CD4-positive, alpha-beta T cell treated with Interleukin-10 for 1 hour (primary cell): ENCODE data around the gene CNTFR.

Experiments
- DNase-seq: peaks from one replicate; pipeline ENCODE4 v3.0.0-alpha.2; 2020

Gene CNTFR

DNA sequence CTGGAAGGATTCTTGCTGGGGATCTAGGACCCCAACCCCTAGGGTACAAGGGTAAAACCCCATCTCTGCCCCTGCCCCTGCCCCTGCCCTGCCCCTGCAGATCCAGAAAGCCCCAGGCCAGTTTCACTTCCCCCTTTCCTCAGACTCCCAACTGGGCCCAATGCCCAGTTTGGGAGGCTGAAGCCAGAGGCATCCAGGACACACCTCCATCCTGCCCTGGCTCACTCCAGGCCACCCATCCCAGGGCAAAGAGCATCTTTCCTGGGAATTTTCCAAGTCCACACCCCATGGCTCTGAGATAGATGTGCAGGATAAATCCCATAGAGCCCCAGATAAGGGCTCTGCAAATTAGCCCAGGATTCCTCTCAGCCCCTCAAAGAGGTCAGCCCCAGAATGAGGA is 17.4 kb downstream of the CNTFR start:
- DNase-seq, result no peak

DNA sequence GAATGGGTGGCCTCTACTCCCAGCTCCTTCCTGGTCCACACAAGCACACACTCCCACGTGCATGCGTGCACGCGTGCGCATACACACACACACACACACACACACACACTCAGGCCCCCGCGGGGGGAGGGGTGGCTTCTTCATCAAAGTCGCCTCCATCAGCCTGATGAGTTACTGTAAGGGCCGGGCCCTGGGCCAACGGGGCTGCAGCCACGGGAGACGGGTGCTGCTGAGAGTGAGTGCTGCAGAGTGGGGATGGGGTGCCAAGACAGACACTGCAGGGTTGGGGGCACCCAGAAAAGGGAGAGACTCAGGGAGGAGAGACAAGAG is 18.1 kb downstream of the CNTFR start:
- DNase-seq, result no peak

- DNase-seq, result no peak
These were observed 18.6 kb downstream of the CNTFR start for GRCh38 chr9:34570809-34571480.

DNA sequence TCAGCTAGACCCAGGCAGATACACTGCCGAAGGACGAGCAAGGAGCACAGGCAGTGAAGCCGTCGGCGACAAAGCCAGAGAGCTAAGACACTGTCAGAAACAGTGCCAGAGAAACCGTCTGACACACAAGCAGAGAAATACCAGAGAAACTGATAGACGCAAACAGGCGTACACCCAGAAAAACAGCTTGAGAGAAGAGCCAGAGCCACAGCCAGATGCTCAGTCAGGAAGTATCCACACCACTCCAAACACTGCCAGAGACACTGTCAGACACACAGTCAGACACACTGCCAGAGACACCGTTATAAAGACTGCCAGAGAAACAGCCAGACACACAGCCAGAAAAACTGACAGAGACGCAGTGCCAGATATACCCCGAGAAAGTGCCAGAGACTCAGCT is 19.1 kb downstream of the CNTFR start:
- no peak for DNase-seq

DNA sequence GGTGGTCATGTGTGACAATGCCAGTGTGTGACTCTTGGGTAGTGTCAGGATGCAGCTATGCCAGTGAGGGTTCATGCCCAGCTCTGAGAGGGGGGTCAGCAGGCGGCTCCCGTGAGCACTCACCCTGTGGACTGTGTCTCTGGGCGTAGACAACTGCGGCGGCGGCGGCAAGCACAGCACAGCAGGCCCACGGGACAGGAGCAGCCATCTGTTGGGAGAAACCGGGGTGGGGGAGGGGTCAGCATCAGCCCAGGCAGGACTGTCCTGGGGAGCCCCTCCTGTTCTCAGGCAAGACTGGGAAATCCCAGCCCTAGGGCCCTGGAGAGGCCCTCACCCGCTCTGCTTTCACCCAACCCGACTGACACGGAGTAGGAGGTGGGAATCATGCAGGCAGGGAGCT is 20.8 kb downstream of the CNTFR start:
- DNase-seq, result no peak

DNA sequence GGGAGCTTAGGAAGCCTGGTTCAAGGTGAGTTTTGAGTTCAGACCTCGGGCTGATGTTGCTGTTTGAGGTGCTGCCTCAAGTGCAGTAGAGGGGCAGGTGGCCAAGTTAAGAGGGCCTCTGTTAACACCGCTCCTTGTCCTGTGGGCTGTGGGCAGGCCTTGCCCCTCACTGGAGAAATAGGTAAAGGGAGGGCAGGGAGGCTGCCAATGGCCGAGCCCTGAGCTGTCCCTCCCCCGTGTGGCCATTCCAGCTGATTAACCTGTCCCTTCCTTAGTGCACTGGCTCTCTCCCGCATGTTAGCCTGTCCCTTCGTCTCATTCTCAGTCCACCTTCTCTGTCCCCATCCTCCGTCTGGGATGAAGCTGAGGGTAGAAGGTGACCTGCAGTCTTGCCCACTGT is 21.4 kb downstream of the CNTFR start:
- no peak for DNase-seq

- no peak for DNase-seq
These were observed 22.6 kb downstream of the CNTFR start for GRCh38 chr9:34566972-34567371.

DNA sequence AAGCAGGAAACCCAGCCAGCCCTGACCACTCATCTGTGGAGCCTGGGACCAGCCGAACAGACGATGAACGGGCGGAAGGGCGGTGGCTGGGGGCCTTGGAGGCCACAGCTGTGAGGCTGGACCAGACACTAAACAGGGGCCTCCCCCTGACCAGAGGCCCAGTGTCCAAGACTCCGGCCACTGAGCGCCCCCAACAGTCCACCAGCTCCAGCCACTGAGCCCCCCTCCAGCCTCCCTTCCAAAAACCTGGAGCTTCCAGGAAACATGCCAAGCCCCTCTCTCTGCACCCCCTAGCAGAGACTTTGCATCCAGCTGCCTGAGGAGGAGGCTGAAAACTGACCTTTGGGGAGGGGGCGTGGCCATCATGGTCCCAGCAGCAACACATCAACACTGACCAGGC is 23.2 kb downstream of the CNTFR start:
- no peak for DNase-seq

GRCh38 chr9:34565856-34566255 is 23.7 kb downstream of the CNTFR start:
- no peak for DNase-seq

DNA sequence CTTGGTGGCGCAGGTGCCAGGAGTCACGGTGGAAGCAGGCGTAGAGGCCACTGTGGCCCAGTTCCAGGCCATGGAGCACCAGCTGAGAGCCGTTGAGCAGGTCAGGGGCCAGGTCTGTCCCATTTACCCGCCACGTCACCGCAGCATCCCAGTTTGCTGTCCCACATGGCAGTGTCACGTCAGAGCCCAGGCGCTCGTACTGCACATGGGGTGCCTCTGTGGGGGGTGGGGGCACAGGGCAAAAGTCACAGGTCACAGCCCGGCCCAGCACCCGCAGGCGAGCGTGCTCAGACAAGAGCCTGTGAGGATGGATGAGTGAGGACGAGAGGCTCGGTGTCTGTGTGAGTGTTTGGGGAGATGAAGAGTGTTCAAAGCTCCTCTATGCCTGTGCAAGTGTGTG is 24.9 kb downstream of the CNTFR start:
- DNase-seq, result no peak

DNA sequence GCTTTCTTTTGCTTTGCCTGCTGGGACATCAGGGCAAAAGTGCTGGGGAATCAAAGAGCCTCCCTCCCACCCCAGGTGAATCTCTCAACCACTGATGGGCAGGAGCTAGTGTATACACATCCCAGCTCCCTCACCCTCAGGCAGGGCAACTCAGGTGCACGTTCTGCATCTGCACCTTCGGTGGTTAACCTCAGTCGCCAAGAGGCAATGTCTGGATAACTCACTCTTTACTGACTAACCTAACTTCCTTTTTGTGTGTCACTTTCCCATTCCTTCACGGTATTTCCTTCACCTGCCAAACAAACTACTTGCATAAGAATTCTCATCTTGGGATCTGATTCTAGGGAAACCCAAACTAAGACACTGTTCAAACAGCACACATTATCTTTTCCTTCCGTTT is 26.3 kb downstream of the CNTFR start:
- DNase-seq, result no peak

DNA sequence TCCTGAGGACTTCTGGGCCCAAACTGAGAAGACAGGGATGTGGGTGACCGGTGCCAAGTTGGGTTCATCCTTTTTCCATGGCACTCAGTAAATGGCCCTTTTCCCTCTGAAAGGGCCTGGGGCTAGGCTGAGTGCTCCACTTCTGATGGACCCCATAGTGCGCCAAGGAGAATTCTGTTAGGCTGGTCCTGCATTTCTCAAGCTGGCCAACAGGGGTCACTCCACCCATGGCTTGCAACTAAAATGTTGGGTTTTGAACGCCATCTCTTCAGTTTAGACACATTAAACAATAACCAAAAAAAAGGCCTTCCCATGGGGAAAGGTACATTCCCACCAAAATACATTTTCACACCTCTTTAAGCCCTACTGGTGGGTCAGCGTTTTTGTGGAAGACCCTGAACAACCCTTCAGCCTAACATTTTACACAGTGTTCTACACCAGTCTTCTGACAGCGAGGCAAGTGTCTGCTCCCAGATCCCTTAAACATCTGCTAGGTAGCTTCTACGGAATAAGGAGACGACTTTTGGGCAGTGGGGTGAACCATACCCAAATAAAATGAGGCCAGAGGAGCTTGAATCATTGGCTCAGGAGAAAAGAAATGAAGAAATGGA is 27.3 kb downstream of the CNTFR start:
- DNase-seq, result no peak

DNA sequence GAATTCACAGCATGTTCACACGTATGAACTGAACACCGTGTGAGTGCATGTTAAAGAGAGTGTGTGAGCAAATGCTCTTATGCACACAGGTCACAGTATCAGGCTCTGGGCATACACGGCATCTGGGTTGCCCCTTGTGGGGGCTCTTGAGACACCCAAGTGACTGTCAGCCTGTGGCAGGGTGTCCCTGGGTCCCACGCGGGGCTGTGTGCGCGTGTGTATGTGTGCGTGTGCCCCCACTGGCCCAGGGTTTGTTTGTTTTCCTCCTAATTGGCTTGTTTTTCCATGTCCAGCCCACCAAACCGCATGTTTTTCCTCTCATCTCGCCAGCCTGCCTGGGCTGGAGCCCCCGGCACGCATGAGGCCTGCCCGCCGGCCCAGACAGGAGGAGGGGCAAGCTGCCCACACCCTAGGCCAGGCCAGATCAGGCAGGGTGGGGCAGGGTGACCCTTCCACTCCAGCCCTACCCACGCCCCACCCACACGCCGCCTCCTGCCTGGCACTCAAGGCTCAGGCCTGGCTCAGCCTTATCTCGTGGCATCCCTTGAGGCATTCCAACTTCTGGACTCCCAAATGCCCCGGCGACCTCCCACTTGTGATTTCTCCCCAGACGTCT is 28.8 kb downstream of the CNTFR start:
- DNase-seq, result no peak

DNA sequence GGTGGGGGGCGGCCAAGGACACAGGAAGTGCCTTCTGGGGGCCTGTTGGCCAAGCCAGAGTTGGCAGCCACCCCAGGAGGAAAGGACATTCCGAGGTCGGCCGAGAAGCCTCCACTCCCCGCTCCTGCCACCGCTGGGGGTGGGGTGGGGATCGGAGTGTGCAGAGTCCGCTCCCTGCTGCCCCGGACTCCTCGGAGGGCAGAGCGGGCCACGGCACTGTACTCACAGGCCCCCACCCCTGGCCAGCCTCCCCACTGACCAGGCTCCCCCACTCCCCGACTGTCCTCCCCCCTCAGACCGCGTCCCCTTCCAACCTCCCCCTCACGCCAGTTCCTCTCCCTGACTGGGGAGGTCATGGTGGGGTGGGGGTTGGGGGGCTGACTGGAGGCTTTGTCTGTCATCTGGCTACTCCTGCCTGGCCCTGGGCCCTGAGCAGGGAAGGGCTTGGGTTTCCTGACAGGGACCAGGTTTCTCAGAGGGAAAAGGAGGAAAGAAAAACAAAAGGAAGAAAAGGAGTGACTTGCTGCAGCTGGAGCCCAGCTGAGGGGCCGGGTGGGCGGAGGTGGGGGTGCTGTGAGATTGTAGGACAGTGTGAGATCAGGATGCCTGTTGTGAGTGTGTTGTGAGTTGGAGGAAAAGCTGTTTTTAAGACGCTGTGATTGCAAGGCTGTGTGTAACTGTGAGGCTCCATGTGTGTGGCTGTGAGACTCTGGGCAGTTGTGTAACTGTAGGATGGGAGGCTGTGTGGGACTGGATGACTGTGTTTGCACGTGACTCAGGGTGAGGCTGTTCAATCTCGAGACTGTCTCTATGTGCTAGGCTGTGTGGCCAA is 29.7 kb downstream of the CNTFR start:
- DNase-seq, result no peak

DNA sequence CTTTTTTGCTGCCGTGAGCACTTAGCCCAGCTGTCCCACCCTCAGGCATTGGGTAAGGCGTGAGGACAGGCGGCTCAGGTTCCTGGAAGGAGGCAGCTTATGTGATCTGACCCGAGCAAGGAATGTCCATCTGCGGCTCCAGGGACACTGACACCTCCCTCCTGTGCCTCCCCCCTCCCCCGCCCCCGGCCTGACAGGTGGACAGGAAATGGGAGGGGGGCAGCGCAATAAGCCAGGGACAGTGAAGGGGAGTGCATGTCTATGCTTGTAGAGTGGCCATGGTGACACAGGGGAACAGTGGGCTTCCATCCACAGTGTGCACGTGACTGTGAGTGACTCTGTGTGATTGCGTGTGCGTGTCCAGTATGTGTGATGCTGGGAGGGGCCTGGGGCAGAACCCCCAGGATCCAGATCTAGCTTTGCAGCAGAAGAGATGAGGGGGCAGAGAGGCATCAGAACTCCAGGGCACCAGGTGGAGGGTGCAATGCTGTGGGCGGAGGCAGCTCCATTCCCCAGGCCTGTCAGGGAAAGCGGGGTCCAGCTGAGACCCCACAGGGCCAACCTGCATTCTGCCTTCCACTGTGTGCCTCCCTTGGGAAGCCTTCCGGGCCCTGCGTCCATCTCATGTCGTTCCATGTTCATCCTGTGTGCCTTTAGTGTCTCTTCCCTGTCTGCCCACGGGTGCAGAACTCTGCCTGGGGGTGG is 30.5 kb downstream of the CNTFR start:
- DNase-seq, result no peak

DNA sequence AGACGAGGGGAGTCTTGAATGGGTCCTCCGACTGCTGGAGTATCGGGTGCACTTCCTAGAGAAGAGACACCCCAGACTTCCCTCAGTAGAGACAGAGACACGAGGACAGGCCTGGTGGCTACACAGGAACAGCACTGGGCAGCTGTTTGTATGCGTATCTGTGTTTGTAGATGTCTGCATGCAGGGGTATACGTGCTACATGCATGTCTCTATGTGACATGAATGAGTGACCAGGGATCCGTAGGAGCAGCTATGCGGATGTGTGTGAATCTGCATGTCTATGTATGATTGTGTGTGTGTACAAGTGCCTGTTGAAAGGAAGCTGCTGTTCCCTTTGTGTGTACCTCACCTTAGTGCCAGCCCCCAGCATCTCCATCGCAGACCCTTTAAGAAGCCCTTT is 31.2 kb downstream of the CNTFR start:
- no peak for DNase-seq

DNA sequence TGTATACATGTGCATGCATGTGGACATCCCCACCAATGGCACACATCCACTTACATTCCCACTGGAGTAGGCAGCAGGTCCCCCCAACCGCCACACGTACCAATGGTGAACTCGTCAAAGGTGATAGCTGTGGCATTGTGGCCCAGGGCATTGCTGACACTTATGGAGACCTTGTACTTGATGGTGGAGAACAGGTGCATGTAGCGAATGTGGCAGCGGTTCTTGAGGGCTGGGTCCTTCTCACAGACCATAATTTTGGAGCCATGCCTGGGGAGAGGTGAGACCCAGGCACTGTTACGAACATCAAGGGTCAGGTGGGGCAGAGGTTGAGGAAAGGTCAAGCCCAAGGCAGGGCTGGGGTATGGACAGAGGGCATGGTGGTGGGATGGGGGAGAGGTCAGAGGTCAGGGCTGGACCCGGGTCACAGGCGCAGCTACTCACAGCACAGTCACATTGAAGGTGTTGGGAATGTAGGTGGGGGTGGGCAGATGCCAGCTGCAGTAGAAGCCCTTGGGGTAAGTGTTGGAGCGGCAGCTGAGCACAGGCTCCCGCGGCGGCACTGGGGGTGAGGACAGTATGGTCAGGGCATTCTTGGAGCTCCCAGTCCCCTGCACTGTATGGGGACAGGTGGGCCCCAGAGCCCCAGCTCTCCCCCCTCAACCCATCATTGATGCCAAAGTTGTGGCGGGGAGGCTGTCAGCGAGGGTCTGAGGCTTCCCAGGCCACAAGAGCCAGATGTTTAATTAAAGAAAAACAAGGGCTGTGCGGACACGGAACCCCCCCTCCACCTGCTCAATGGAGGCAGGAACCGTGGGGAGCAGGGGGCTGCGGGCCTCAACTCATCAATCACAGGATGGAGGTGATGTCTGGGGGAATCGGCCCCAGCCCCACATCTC is 31.9 kb downstream of the CNTFR start:
- DNase-seq, result no peak

DNA sequence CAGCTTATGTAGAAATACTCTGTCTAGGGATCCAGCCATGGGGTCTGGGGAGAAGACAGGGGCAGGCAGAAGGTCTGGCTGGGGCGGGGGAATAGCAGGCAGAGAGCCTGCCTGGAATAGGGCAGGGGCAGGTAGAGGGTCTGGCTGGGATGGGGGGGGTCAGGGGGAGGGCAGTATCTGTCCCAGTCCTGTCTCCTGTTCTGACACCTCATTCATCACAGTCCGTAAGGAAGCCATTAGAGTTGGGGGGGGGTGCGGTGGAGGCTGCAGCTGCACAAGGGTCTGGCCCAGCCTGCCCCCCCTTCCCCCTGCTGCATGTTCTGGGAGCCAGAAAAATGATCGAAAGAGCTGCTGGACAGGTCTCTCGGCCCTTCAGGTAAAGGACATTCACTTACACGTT is 32.6 kb downstream of the CNTFR start:
- no peak for DNase-seq

DNA sequence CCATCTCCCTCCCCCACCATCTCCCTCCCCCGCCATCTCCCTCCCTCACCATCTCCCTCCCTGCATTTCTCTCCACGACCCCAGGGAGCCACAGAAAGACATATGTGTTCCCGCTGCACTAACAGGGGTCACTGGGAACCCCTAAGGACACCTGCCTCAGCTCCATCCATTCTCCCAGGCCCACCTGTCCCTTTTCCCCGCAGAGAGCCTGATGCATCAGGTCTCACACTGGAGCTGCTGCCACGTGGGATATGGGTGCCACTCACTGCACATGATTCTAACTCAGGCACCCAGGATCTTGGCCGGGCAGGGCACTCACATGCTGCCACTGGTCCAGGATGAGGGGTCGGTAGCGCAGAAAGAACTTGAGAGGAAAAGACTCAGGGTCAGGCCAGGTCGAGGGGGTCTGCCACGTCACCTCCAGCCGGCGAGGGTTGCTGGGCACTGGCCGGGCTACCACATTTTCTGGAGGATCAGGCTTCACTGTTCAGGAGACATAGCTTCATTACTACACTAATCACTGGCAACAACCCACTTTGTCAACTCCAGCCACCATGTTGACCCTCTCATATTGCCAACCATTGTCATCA is 33.5 kb downstream of the CNTFR start:
- DNase-seq, result no peak

DNA sequence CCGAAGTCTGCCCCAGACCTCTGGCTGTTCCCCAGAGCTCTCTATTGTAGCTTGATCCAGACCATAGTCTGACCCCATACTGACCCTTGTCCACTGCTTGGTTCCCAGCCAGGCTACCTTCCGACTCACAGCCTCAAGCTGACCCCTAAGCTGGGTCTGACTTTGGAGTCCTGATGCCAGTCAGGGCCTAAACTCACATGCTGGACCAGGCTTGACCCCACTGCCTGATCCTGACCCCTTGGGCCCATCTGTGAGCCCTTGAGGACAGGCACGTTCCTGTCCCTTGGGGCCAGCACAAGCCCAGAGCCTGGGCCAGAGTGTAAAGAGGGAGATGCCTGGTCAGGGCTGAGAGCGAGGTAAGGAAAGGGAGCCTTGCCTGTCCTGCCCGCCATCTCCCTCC is 34.0 kb downstream of the CNTFR start:
- DNase-seq, result no peak

DNA sequence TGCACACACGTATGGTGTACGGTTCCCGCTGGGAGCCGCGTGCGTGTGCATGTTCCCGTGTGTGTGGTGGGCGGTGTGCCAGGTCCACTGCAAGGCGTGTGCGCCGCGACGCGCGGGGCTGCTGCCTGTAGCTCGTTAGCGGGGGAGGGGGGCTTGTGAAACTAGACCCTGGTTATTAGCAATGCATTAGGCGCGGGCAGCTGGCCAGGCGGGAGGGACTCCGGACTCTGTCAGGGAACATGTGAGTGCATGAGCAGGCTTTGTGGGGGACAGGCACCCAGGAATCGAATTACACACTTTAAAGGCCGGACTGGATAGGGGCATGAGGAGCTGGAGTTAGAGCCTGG is 34.5 kb downstream of the CNTFR start:
- no peak for DNase-seq
